NCI-H2227 (cell line): ENCODE measurements around the gene LORICRIN.

Experiments
- DNase-seq: peaks from one replicate; lab custom pipeline; 2025; ENCODE audit not compliant: unreplicated experiment; lab: John Stamatoyannopoulos, UW

The LORICRIN gene

DNA sequence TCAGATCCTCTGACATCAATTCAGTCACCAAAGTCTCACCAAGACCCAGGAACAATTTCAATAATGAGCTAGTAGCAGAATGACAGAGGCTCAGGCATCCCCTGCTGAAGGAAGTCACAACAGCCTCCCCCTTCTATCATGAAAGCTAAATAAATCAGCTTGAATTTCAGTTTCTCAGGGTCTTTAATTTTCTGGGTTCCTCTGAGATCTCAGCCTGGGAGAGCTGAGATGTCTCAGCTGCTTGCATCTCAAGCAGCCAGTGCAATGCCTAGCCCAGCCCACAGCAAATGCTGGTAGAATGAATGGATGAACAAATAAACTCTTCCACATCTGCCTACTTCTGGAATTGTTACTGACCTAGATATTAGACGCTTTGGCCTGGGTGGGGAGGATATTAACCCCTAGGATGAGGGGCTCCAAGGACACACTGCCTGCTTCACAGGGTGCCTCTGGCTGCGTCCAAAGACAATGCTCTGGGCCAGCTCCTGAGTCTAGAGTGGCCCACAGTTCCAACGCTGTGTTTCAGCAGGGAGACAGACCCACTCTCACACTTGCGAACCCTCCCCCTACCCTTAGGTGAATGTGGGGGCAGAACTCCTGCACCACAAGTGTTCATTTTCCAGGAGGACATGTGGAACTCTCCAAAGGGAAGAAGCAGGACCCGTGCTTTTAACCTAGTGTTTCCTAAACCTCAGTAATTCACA lies 11.2 kb upstream of the LORICRIN start:
- DNase-seq: no peak

DNA sequence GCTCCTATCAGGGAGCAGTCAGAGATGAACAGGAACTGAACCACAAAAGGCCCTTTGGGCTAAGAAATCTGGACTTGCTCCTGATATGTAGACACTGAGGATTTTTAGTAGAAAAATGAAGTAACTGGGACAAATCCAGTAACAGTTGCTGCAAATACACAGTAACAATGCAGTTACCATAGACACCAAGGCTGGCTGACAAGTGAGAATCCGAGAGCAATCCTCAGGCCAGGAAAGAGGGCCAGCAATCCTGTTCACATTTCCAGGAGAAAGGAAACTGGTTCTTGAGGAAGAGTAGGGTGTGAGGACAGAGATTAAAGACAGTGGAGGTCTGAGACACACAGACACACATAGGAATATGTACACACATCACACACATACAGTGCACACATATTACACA lies 9.3 kb upstream of the LORICRIN start:
- no peak for DNase-seq

DNA sequence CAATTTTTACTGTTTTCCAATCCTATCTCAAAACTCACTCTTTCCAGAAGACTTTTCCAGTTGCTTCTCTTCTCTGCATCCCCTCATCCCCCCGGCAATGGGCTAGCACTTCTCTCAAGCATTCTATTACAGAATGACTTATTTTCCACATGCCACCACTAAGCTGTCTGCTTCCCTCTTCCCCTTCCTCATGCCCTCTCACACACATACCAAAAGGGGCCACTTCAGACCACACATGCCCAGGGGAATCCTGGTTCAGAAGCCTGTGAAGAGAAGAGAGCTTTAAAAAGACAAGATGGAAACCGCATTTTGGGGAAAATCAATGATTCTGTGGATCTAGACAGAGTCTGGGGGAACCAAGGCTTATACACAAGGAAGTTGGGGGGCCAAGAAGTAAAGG lies 8.4 kb upstream of the LORICRIN start:
- no peak for DNase-seq

DNA sequence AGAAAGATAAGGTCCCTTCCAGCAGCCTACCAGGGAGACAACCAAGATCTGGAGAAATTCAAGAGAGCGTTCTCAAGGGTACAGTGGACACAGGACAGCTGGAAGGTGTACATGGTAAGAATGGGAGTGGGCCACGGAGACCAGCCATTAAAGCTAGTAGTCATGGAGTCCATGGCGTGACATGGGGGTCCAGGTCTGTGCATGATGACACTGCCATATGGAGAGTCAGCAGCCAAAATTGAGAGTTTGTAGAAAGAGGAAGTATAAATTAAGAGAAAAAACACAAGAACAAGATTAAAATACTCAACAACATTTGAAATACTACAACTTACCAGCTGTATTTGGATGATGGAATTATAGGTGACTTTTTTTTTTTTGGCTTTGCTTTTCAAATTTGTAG lies 7.9 kb upstream of the LORICRIN start:
- DNase-seq: no peak

DNA sequence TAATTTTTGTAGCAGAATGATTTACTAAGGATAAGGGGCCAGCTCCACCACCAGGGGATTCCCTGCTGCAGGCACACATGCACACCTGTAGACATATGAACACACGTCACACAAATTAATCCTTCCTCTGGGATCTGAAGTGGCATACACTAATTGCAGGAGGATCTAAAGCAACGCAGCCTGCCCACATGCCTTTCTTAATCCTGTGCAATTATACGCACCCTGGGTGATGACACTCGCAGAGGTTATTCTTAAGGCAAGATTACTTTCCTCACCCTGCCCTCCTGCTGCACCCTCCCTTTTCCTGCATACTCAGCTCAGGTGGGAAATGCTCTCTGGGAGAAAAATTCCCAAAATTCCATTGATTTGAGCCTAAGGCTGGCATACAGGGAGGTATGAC lies 7.5 kb upstream of the LORICRIN start:
- DNase-seq: no peak

DNA sequence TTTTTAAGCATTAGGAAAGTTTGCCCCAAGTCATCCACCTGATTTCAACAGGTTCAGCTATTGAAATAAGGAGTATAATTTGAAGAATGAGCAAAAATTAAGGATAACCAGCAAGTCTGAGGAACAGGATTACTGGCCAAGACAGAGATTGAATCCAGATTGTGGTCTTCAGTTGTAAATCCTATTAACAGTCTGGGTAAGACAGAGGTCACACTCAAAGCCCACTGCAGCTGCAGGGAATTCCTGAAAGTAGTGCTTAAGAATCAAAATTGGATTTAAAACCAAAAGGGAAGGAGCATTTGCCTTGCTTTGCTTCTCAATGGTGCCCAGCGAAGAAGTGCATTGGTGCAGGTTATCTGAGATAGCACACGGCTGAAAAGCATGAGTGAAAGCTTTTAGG lies 6.4 kb upstream of the LORICRIN start:
- no peak for DNase-seq

DNA sequence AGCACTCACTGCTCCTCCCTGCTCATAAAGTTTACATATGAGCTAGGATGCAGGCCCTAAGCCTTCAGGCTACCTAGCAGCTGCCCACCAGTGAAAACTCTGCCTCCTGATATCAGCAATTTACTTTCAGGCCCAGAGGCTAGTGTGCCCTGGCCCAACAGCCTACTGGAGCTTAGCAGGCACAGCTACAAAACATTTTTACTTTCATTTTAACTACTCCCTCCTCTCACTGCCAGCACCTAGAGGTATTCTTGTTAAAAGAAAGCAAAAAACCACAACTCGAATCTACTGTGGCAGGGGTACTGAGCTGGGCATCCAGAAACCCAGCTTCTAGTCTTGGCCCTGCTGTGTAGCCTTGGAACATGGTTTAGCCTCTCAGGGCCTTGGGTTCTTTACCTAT lies 5.8 kb upstream of the LORICRIN start:
- no peak for DNase-seq

DNA sequence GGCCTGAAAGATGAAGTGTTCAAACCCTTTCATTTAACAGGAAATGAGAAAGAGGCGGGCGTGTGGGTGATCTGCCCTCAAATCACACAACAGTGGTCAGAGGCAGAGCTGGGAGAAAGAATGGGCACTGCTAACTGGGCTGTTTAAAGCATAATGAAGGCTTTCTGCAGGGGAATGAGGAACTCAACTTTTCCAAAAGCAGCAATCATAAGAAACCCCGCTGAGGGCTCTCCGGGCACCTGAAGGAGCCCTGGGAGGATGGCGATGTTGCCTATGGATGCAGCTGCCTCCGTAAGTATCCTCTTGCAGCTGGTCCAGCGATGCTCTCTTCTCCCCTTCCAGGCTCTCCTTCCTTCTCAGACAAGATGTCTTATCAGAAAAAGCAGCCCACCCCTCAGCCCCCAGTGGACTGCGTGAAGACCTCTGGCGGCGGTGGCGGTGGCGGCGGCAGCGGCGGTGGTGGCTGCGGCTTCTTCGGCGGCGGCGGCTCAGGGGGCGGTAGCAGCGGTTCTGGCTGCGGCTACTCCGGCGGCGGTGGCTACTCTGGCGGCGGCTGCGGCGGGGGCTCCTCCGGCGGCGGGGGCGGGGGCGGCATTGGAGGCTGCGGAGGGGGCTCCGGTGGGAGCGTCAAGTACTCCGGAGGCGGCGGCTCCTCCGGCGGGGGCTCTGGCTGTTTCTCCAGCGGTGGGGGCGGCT lies 1.2 kb downstream of the LORICRIN start:
- peak; percentile 27 for DNase-seq

DNA sequence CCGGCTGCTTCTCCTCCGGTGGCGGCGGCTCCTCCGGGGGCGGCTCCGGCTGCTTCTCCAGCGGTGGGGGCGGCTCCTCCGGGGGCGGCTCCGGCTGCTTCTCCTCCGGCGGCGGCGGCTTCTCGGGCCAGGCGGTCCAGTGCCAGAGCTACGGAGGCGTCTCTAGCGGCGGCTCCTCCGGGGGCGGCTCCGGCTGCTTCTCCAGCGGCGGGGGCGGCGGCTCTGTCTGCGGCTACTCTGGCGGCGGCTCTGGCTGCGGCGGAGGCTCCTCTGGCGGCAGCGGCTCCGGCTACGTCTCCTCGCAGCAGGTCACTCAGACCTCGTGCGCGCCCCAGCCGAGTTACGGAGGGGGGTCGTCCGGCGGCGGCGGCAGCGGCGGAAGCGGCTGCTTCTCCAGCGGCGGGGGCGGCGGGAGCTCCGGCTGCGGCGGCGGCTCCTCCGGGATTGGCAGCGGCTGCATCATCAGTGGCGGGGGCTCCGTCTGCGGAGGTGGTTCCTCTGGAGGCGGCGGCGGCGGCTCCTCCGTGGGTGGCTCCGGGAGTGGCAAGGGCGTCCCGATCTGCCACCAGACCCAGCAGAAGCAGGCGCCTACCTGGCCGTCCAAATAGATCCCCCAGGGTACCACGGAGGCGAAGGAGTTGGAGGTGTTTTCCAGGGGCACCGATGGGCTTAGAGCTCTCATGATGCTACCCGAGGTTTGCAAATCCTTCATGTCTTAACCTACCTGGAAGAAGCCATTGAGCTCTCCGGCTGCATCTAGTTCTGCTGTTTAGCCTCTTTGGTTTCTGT lies 2.0 kb downstream of the LORICRIN start:
- peak; percentile 46 for DNase-seq

DNA sequence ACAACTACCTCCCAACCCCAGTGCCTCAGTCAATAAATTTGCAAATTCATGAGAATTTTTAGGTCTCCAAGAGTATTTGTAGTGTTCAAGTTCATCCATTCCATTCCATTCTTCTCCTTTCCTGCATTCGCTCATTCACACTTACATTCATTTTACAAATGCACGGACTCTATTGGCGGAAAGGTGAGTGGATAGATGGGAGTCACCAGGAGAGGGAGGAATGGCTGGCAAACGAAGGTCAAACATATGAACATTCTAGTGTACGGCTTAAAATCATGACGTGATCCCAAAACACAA lies 2.5 kb downstream of the LORICRIN start:
- no peak for DNase-seq

DNA sequence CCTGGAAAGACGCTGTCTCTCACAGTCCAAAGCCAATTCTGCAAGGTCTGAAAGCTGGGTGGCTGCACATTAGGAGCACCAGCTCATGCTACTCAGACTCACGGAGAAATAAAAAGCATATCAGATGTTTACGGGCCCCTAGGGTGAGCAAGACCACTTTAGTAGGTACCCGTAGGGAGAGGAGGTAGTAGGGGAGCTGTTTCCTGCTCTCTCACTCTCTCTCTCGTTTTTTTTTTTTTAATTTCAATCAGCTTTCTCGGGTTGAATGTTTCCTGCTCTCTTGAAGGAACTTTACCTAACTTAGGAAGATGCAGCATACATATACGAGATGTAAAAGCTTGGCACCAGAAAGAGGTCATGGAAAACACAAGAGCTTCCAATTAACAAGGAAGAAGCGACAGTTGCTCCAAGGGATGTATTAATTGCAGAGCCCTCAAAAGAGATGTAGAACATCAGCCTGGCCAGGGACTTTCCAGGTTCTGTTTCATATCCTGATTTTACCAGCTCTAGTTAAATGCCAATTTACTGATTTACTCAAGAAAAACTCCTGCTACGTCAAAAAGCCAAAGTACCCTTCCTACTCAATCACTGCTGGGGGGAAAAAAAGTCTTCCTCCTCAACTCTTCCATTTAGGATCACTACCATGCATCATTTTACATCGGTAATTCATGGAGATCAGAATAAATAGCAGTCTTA lies 3.1 kb downstream of the LORICRIN start:
- no peak for DNase-seq

DNA sequence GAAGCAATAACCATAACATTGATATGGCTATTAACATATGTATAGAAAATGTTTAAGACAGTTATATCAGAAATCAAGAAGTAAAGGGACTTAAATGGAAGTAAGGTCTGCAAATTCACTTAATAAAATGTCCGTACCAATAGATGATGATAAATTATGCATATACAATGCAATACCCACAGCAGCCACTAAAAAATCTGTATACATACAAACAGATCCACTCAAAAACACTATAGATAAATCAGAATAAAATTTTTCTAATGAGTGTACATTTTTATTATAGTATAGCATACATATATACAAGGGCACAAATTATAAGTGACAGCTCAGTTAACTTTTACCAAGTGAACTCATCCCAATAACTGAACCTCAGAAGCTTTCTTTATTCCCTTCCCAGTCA lies 6.0 kb downstream of the LORICRIN start:
- no peak for DNase-seq

DNA sequence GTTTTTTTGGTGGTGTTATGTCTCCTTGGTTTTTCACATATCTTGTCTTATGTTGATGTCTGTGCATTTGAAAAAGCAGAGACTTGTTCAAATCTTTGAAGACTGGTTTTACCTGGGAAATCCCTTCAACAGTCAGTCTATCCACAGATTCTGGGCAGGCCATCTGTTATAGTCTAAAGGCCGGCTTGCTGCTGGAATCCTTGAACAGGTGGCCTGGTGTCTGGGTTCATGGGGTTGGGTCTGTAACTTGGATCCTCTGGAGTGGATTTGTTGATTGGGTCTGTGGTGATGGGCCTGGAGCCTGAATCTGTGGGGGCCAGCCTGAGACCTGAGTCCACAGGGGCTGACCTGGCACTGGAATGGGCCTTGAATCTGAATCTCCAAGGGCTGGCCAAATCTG lies 12.2 kb downstream of the LORICRIN start:
- no peak for DNase-seq

DNA sequence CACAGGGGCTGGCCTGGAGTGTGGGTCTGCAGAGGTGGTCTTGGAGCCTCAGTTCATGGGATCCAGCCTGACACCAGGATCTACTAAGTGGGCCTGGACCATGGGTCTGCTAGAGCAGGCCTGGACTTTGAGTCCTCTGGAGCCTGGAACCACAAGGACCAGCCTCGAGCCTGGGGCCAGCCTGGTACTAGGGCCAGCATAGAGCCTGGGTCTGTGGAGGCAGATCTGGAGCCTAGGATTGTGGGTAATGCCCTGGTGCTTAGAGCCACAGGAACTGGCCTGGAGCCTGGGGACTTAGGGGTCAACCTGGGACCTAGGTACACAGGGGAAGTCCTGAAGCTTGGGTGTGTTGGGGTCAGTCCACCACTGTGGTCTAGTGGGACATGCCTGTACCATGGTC lies 12.7 kb downstream of the LORICRIN start:
- no peak for DNase-seq

DNA sequence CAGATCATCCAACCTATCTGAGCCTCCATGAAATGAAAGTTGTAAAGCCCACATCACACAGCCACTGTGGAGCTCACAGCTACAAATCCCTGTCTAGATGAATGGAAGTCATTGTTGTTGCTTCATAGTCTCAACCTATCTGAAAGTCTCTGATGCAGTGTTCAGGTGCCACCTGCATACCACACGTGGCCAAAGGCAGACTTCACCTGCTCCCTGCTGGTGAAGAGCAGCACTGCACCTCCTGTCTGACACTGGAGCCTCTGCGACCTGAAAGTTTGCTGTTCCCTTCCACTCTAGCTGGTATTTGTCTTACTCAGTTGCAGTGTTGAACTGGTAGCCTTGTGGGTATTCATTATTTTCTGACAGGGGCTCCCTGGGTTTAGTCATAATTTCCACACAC lies 18.4 kb downstream of the LORICRIN start:
- DNase-seq: no peak

DNA sequence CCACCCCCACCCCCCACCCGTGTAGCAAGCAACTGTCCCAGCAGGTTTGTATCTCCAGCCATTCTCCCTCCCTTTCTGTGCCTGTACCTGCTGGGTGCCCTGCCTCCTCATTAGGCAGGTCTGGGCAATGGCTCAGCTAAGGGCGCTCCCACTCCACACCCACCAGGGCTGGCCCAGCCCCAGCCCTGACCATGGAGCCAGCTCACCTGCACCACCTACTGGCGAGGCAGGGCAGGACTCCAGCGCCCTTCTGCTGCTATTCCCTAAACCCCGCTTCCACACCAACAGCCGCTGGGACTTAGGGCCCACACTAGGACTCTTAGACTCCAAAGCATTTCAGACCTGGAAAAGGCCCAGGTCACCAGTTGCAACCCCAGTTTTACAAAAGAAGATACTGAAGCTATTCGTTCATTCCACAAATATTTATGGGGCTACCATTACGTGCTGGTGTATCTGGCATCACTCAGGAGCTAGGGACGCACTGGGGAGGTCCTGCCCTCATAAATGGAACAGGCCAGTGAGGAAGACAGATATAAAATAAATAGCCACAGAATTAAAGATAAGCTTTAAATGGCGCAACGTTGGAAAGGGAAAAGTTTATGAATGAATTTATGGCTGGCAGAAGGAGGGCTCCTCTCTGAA lies 29.3 kb downstream of the LORICRIN start:
- DNase-seq: no peak

DNA sequence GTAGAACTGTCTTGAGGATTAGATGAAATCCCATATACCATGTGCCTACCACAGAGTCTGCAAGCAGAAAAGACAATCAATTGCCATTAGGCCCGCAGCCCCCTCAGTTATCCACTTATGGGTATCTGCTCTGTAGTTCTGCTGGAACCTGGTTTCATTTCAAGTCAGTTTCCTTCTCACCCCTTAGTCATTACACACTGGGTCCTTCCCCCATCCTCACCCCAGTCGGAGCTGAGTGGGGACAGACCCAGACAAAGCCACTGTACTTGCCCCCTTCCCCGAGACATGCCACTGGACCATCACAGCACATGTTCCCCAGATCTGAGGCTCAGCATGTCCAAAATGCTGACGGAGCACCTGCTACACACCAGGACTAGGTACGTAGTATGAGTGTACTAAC lies 32.0 kb downstream of the LORICRIN start:
- DNase-seq: no peak

DNA sequence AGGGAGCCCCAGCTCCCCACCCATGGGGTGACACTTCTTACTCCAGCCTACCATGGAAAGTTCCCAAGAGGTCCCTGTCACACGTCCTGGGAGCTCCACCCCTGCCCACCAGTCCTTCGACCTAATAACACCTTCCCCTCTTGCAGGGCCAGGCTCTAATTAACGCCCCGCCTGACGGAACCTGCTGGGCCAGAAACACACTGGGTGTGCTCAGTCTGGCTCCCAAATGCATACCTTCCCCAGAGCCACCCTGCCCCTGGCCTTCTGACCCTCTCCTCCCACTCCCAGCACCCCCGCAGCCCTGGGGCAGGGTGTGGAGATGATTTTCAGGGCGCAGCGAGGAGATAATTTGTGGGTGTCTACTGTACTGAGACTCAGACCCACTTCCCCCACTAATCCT lies 32.7 kb downstream of the LORICRIN start:
- DNase-seq: no peak

DNA sequence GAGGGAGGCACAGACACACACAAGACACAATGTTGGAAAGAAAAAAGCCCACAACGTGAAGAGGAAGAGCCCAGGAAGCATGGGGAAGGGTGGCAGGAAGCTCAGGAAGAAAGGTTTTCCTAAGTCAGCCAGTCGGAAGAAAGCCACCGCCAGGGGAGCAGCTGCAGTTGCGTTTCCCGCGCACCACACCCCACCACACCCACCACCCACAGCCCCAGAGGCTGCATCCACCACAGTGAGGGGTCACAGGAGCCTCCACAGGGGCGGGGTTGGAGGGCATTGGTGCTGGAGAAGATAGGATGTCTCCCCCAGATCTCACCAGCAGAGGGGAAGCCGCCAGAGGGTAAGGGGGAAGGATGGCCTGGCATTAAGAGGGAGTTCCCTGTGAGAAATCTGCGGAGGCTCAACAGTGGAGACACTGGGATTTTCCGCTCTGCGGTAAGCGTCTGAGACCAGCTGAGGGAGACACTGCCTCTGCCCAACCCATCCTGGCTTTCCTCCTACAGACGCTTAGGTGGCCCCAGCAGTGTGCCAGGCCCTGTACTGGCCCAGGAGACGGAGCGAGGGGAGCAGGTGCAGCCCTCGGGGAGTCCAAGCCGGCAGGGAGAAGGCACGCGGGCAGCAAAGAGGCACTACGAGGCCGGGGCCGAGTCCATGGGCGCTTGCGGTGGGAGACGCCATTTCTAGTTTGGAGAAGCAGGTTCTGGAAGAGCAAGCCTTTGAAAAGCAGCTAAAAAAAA lies 33.4 kb downstream of the LORICRIN start:
- DNase-seq: no peak

DNA sequence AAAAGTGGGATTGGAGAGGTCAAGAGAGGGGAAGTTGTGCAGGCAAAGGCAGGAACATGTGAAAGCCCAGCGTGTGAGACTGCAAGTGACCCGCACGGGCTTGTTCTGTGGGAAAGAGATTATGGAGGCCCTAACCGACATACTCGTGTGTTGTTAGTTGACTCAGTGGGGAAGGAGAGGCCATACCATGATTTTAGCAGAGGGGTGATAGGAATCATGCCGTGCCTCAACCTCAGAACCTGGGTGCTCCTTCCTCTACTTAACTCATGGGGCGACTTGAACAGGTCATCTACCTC lies 33.9 kb downstream of the LORICRIN start:
- DNase-seq: no peak

DNA sequence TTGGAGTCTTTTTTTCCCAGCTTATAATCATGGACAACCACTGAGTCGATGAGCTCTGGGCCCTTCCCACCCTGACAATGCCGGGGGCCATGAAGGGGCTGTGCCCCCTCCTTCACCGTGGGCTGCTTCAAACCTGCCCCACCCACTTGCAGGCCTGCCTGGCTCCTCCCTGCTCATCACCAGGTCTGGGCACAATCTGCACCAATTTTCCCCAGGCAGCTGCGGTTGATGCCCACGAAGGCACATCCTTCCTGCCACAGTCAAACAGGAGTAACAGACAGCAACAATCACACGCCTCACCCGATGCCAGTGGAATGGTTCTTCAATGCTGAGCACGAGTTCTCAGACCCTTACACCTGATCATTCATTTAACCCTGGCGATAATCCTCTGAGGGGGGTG lies 34.4 kb downstream of the LORICRIN start:
- no peak for DNase-seq
